ENCODE measurements around the gene ARSK.

DNA sequence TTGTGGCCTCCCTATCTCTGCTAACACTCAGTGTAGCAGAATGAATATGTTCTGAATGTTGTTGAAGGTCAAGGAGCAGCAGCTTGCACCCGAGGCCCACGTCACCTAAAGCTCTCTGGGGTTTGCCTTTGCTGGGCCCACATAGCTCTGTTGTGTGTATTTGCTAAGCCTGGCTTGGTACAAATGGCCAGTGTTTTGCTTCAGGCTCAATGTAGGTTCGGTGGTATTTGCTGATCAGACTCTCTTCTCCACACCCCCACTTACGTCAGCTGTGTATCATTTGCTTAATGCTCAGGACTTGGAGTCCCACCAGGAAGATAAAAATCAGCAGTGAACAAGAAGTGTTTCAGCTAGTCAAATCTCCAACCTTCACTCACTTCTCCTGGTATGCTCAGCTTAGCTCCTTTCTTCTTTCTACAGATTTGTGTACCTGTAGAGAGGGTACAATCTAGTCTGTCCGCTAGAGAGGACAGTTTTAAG is 86.9 kb downstream of the ARSK start:
- TF ChIP-seq, protein P1, sequence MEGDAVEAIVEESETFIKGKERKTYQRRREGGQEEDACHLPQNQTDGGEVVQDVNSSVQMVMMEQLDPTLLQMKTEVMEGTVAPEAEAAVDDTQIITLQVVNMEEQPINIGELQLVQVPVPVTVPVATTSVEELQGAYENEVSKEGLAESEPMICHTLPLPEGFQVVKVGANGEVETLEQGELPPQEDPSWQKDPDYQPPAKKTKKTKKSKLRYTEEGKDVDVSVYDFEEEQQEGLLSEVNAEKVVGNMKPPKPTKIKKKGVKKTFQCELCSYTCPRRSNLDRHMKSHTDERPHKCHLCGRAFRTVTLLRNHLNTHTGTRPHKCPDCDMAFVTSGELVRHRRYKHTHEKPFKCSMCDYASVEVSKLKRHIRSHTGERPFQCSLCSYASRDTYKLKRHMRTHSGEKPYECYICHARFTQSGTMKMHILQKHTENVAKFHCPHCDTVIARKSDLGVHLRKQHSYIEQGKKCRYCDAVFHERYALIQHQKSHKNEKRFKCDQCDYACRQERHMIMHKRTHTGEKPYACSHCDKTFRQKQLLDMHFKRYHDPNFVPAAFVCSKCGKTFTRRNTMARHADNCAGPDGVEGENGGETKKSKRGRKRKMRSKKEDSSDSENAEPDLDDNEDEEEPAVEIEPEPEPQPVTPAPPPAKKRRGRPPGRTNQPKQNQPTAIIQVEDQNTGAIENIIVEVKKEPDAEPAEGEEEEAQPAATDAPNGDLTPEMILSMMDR (conservative IDR thresholded peaks at IDR 0.05; ENCODE audit: low read depth in 2 of 2) = no peak
- no peak for TF ChIP-seq EZH2 (IDR thresholded peaks at IDR 0.05; ENCODE audit: low read depth, unreplicated experiment)
- TF ChIP-seq, protein P2, sequence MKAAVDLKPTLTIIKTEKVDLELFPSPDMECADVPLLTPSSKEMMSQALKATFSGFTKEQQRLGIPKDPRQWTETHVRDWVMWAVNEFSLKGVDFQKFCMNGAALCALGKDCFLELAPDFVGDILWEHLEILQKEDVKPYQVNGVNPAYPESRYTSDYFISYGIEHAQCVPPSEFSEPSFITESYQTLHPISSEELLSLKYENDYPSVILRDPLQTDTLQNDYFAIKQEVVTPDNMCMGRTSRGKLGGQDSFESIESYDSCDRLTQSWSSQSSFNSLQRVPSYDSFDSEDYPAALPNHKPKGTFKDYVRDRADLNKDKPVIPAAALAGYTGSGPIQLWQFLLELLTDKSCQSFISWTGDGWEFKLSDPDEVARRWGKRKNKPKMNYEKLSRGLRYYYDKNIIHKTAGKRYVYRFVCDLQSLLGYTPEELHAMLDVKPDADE (IDR thresholded peaks at IDR 0.05) = no peak
- TF ChIP-seq JUNB (IDR thresholded peaks at IDR 0.05; ENCODE audit: unreplicated experiment) = no peak
- no peak for TF ChIP-seq EZH2phosphoT487 (IDR thresholded peaks at IDR 0.05; ENCODE audit: unreplicated experiment)
- TF ChIP-seq, protein P3, sequence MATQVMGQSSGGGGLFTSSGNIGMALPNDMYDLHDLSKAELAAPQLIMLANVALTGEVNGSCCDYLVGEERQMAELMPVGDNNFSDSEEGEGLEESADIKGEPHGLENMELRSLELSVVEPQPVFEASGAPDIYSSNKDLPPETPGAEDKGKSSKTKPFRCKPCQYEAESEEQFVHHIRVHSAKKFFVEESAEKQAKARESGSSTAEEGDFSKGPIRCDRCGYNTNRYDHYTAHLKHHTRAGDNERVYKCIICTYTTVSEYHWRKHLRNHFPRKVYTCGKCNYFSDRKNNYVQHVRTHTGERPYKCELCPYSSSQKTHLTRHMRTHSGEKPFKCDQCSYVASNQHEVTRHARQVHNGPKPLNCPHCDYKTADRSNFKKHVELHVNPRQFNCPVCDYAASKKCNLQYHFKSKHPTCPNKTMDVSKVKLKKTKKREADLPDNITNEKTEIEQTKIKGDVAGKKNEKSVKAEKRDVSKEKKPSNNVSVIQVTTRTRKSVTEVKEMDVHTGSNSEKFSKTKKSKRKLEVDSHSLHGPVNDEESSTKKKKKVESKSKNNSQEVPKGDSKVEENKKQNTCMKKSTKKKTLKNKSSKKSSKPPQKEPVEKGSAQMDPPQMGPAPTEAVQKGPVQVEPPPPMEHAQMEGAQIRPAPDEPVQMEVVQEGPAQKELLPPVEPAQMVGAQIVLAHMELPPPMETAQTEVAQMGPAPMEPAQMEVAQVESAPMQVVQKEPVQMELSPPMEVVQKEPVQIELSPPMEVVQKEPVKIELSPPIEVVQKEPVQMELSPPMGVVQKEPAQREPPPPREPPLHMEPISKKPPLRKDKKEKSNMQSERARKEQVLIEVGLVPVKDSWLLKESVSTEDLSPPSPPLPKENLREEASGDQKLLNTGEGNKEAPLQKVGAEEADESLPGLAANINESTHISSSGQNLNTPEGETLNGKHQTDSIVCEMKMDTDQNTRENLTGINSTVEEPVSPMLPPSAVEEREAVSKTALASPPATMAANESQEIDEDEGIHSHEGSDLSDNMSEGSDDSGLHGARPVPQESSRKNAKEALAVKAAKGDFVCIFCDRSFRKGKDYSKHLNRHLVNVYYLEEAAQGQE (IDR thresholded peaks at IDR 0.05; ENCODE audit: unreplicated experiment) = no peak
- no peak for TF ChIP-seq POLR2AphosphoS5 (IDR thresholded peaks at IDR 0.05; ENCODE audit: low read depth)
- TF ChIP-seq CREB1 (CRISPR knock-in tag; IDR thresholded peaks at IDR 0.05; ENCODE audit: low read depth) = no peak
- no peak for TF ChIP-seq NANOG (IDR thresholded peaks at IDR 0.05; ENCODE audit: borderline replicate concordance)
- TF ChIP-seq STAT1 (IDR thresholded peaks at IDR 0.05; ENCODE audit: unreplicated experiment) = no peak

Data from GM23338 (cell line).